Measurements from ENCODE around the gene COP1. TPM values are rescaled to one million over a fixed set of nuclear protein-coding genes. Genes with fewer than 3 reads are reported as not detected.

COP1 gene
- total and polyA plus RNA-seq, 4 experiments from 2014 or later: 38.4 to 45.1 (median 44.1) TPM

DNA sequence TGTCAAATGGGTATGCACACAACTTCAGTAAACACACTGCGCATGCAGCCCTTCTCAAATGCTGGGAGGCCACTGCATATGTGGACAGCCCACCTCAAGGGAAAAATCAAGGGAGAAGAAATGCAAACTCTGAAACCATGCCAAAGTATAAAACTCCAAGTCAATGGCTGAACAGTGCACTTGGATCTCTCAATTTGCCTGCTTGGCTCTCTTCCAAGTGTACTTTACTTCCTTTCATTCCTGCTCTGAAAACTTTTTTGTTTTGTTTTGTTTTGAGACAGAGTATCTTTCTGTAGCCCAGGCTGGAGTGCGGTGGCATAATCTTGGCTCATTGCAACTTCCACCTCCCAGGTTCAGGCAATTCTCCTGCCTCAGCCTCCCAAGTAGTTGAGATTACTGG lies 18.8 kb upstream of the COP1 start:
- H3K27ac ChIP-seq (ENCODE audit: low read depth, low read length): no peak overlapping the region
- no peak overlapping the region for H3K4me3 ChIP-seq (ENCODE audit: low read length in 2 of 2)
- H3K27me3 Mint-ChIP-seq: peaks cover 0 to 1% of the 10 kb centered on the region in 2 donors
- H3K9me3 ChIP-seq (ENCODE audit: control insufficient read depth in 1 of 2, low read length in 2 of 2): no peaks in the 10 kb centered on the region
- intact Hi-C loops (cut with micrococcal nuclease): no loop called here
- no peaks in the 10 kb centered on the region for H3K36me3 Mint-ChIP-seq
- ChIA-PET POLR2A (ENCODE audit: partially characterized antibody) (no interaction called here), CTCF (ENCODE audit: partially characterized antibody) (no interaction called here)
- no peaks in the 10 kb centered on the region for H3K4me1 ChIP-seq (ENCODE audit: insufficient read depth, low read length)
- no peak overlapping the region for H3K27ac Mint-ChIP-seq
- H3K4me3 Mint-ChIP-seq: no peak overlapping the region
- DNase-seq: no peak
- H3K9me3 Mint-ChIP-seq: peaks cover 0 to 1% (median 0%) of the 10 kb centered on the region in 8 donors
- no peaks in the 10 kb centered on the region for H3K36me3 ChIP-seq (ENCODE audit: insufficient read depth, low read length)
- H3K4me1 Mint-ChIP-seq: no peaks in the 10 kb centered on the region
- no peaks in the 10 kb centered on the region for H3K27me3 ChIP-seq (ENCODE audit: insufficient read depth, low read length)

DNA sequence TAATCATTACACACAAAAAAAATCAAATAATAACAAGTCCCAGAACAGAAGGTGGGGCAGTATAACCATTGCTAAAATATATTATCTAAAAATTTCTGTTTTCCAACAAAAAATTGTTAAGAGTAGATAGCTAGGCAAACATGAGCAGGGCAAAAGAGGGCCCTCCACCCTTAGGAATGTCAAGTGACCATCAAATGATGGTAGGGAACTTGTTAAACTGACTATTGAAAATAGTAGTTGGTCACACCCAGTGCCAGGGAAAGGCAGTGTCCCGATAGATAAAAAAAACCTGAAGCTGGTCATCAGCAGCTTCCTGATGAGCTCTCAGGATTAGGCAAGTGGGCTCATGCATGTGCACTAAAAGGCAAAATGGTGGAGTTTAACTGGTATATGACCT lies 18.4 kb upstream of the COP1 start:
- H3K36me3 Mint-ChIP-seq: no peaks in the 10 kb centered on the region
- CTCF ChIA-PET (ENCODE audit: partially characterized antibody): no interaction called here
- H3K9me3 Mint-ChIP-seq: peaks cover 0 to 1% (median 0%) of the 10 kb centered on the region in 8 donors
- POLR2A ChIA-PET (ENCODE audit: partially characterized antibody): no interaction called here
- peaks cover 0 to 1% of the 10 kb centered on the region in 2 donors for H3K27me3 Mint-ChIP-seq
- H3K27ac Mint-ChIP-seq: no peak overlapping the region
- no peak for DNase-seq
- no peaks in the 10 kb centered on the region for H3K4me1 Mint-ChIP-seq
- H3K9me3 ChIP-seq (ENCODE audit: control insufficient read depth in 1 of 2, low read length in 2 of 2): no peaks in the 10 kb centered on the region
- H3K4me3 Mint-ChIP-seq: no peak overlapping the region
- no peak overlapping the region for H3K27ac ChIP-seq (ENCODE audit: low read depth, low read length)
- no peaks in the 10 kb centered on the region for H3K27me3 ChIP-seq (ENCODE audit: insufficient read depth, low read length)
- H3K4me1 ChIP-seq (ENCODE audit: insufficient read depth, low read length): no peaks in the 10 kb centered on the region
- H3K36me3 ChIP-seq (ENCODE audit: insufficient read depth, low read length): no peaks in the 10 kb centered on the region
- intact Hi-C loops (cut with micrococcal nuclease): no loop called here
- H3K4me3 ChIP-seq (ENCODE audit: low read length in 2 of 2): no peak overlapping the region

DNA sequence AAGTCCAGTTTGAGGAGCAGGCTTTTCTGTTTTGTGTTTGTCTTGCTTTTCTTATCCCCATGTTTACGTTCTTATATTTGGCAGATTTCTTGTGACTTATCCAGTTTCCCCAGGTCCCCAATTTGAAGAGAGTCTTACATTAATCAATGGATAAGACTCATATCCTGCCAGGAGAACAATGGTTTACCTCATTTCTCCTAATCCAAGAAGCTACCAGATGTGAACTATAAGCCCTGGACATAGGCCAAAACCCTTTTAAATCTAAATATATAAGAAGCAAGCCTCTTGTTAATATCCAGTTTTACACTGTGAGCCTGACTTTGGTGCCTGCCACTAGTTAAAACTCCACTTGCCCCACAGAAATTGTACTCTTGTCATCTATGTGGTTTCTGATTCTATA lies 15.1 kb upstream of the COP1 start:
- no peaks in the 10 kb centered on the region for H3K4me1 Mint-ChIP-seq
- Histone ChIP-seq H3K4me3 (ENCODE audit: low read length in 2 of 2) (no peak overlapping the region), H3K9me3 (ENCODE audit: control insufficient read depth in 1 of 2, low read length in 2 of 2) (no peaks in the 10 kb centered on the region), H3K27ac (ENCODE audit: low read depth, low read length) (no peak overlapping the region), H3K27me3 (ENCODE audit: insufficient read depth, low read length) (no peaks in the 10 kb centered on the region), H3K4me1 (ENCODE audit: insufficient read depth, low read length) (no peaks in the 10 kb centered on the region), H3K36me3 (ENCODE audit: insufficient read depth, low read length) (no peaks in the 10 kb centered on the region)
- peaks cover 0 to 2% (median 0%) of the 10 kb centered on the region in 8 donors for H3K9me3 Mint-ChIP-seq
- ChIA-PET CTCF (ENCODE audit: partially characterized antibody) (no interaction called here), POLR2A (ENCODE audit: partially characterized antibody) (no interaction called here)
- DNase-seq: no peak
- H3K36me3 Mint-ChIP-seq: no peaks in the 10 kb centered on the region
- H3K27ac Mint-ChIP-seq: no peak overlapping the region
- intact Hi-C loops (cut with micrococcal nuclease): no loop called here
- no peak overlapping the region for H3K4me3 Mint-ChIP-seq
- peaks cover 2 to 4% of the 10 kb centered on the region in 2 donors for H3K27me3 Mint-ChIP-seq

DNA sequence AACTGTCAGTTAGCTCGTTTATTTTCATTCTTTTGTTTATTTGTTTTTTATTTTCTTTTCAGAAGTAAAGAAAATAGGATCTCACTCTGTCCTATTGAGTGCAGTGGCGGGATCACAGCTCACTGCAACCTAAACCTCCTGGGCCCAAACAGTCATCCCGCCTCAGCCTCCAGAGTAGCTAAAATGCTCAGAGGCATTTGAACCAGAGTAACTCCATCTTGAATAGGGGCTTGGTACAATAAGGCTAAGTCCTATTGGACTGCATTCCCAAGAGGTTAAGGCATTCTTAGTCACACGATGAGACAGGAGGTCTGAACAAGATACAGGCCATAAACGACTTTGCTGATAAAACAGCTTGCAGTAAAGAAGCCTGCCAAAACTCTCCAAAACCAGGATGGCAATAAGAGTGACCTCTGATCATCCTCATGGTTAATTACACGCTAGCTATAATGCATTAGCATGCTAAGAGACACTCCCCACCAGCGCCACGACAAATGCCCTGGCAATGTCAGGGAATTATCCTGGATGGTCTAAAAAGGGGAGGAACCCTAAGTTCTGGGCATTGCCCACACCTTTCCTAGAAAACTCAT lies 13.1 kb upstream of the COP1 start:
- Mint-ChIP-seq H3K4me3 (no peak overlapping the region), H3K36me3 (no peaks in the 10 kb centered on the region), H3K27ac (no peak overlapping the region), H3K27me3 (peaks cover 5 to 8% of the 10 kb centered on the region in 2 donors), H3K9me3 (peaks cover 0 to 3% (median 0%) of the 10 kb centered on the region in 8 donors), H3K4me1 (no peaks in the 10 kb centered on the region)
- intact Hi-C loops (cut with micrococcal nuclease): no loop called here
- Histone ChIP-seq H3K27ac (ENCODE audit: low read depth, low read length) (no peak overlapping the region), H3K9me3 (ENCODE audit: control insufficient read depth in 1 of 2, low read length in 2 of 2) (no peaks in the 10 kb centered on the region), H3K4me1 (ENCODE audit: insufficient read depth, low read length) (no peaks in the 10 kb centered on the region), H3K27me3 (ENCODE audit: insufficient read depth, low read length) (no peaks in the 10 kb centered on the region), H3K4me3 (ENCODE audit: low read length in 2 of 2) (no peak overlapping the region), H3K36me3 (ENCODE audit: insufficient read depth, low read length) (no peaks in the 10 kb centered on the region)
- DNase-seq: no peak
- ChIA-PET POLR2A (ENCODE audit: partially characterized antibody) (no interaction called here), CTCF (ENCODE audit: partially characterized antibody) (no interaction called here)

DNA sequence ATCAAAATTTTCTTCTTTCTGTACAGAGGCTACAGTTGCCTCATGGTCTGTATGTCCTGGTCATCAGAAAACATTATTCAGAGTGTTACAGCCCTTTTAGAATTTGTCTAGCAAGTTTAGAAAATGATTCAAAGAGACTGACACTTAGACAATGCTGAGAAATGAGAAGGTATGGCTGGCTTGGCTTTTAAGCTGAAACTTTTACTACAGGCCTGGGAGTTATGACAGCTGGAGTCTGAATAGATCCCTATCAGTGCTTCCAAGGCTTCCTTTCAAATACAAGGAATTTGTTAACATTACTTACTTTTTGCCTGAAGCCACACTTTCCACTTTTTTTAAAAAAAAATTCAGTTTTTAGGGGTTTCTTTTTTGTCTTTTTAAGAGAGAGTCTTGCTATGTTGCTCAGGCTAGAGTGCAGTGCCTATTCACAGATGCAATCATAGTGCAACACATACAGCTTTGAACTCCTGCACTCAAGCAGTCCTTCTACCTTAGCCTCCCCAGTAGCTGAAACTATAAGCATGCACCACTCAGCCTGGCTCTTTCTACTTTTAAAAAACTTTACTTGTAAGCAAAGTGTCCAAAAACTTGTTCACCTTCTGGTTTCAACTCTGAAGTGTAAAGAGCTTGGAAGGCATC lies 10.5 kb upstream of the COP1 start:
- H3K9me3 ChIP-seq (ENCODE audit: control insufficient read depth in 1 of 2, low read length in 2 of 2): no peaks in the 10 kb centered on the region
- peaks cover 0 to 3% (median 0%) of the 10 kb centered on the region in 8 donors for H3K9me3 Mint-ChIP-seq
- no peaks in the 10 kb centered on the region for H3K4me1 Mint-ChIP-seq
- H3K27ac Mint-ChIP-seq: no peak overlapping the region
- H3K27me3 Mint-ChIP-seq: peaks cover 5 to 9% of the 10 kb centered on the region in 2 donors
- no peak overlapping the region for H3K4me3 ChIP-seq (ENCODE audit: low read length in 2 of 2)
- ChIA-PET POLR2A (ENCODE audit: partially characterized antibody) (no interaction called here), CTCF (ENCODE audit: partially characterized antibody) (no interaction called here)
- H3K4me3 Mint-ChIP-seq: no peak overlapping the region
- H3K36me3 ChIP-seq (ENCODE audit: insufficient read depth, low read length): no peaks in the 10 kb centered on the region
- H3K4me1 ChIP-seq (ENCODE audit: insufficient read depth, low read length): no peaks in the 10 kb centered on the region
- no peaks in the 10 kb centered on the region for H3K36me3 Mint-ChIP-seq
- no peak for DNase-seq
- intact Hi-C loops (cut with micrococcal nuclease): no loop called here
- H3K27ac ChIP-seq (ENCODE audit: low read depth, low read length): no peak overlapping the region
- H3K27me3 ChIP-seq (ENCODE audit: insufficient read depth, low read length): no peaks in the 10 kb centered on the region

DNA sequence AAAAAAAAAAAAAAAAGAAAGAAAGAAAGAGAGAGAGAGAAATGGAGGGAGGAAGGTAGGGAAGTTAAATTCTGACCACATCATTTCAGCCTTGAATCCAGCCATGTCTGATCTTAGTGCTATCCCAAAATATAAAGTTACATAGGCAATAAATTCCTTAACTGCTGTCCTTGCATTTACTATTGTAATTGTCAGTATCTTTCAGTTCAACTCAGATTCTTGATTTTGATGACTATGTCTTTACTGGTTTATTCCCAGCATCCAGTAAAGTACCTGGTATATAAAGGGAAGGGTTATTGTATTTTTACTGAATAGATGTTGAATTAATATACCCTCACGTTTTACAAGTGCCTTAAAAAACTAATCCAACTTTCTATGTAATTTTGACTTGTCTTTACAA lies 8.9 kb upstream of the COP1 start:
- Mint-ChIP-seq H3K4me1 (no peaks in the 10 kb centered on the region), H3K27me3 (peaks cover 5 to 8% of the 10 kb centered on the region in 2 donors), H3K4me3 (no peak overlapping the region), H3K27ac (no peak overlapping the region), H3K36me3 (no peaks in the 10 kb centered on the region), H3K9me3 (peaks cover 0 to 3% (median 0%) of the 10 kb centered on the region in 8 donors)
- Histone ChIP-seq H3K27me3 (ENCODE audit: insufficient read depth, low read length) (no peaks in the 10 kb centered on the region), H3K36me3 (ENCODE audit: insufficient read depth, low read length) (no peaks in the 10 kb centered on the region), H3K27ac (ENCODE audit: low read depth, low read length) (no peak overlapping the region), H3K4me1 (ENCODE audit: insufficient read depth, low read length) (no peaks in the 10 kb centered on the region), H3K4me3 (ENCODE audit: low read length in 2 of 2) (no peak overlapping the region), H3K9me3 (ENCODE audit: control insufficient read depth in 1 of 2, low read length in 2 of 2) (no peaks in the 10 kb centered on the region)
- CTCF ChIA-PET (ENCODE audit: partially characterized antibody): no interaction called here
- intact Hi-C loops (cut with micrococcal nuclease): no loop called here
- POLR2A ChIA-PET (ENCODE audit: partially characterized antibody): no interaction called here
- DNase-seq: no peak

DNA sequence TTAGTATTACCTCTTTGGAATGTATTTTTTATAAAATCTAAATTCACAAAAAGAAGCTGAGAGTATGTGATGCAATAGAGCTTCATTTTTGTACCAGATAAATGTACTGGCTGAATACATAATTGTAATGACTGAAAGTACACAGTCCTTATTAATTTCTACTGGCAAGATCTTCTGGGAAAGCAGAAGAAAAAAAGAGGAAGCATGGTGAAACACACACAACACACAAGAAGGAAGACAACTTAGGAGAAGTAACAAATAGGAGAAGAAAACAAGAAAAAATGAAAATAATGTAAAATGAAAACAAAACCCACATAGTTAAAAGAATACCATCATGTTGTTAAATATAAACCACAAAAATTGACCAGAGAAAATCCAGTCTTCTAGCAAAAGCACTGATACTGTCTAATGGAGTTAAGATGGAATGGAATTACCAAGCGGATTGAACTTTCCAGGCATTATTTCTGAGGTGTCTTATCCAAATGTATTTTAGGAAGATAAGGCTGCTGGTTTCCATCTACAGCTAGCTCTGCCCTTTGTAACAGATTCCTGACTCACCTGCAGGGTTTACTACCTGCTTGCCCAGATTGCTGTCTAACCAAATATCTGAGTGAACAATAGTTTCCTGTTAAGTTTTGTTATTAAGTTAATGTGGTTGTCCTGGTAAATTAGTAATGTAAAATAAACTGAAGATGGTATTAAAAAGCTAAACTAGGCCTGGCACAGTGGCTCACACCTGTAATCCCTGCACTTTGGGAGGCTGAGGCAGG lies 4.5 kb upstream of the COP1 start:
- Mint-ChIP-seq H3K27ac (no peak overlapping the region), H3K9me3 (peaks cover 0 to 5% (median 0%) of the 10 kb centered on the region in 8 donors), H3K36me3 (peaks cover 5 to 7% of the 10 kb centered on the region in 2 donors), H3K4me3 (no peak overlapping the region), H3K27me3 (peaks cover 3 to 8% of the 10 kb centered on the region in 2 donors), H3K4me1 (peaks cover 3 to 14% (median 10%) of the 10 kb centered on the region in 4 donors)
- H3K27ac ChIP-seq (ENCODE audit: low read depth, low read length): no peak overlapping the region
- intact Hi-C loops (cut with micrococcal nuclease): no loop called here
- ChIA-PET CTCF (ENCODE audit: partially characterized antibody) (no interaction called here), POLR2A (ENCODE audit: partially characterized antibody) (no interaction called here)
- H3K4me1 ChIP-seq (ENCODE audit: insufficient read depth, low read length): peaks cover 9% of the 10 kb centered on the region
- no peak overlapping the region for H3K4me3 ChIP-seq (ENCODE audit: low read length in 2 of 2)
- no peaks in the 10 kb centered on the region for H3K27me3 ChIP-seq (ENCODE audit: insufficient read depth, low read length)
- DNase-seq: no peak
- no peaks in the 10 kb centered on the region for H3K36me3 ChIP-seq (ENCODE audit: insufficient read depth, low read length)
- H3K9me3 ChIP-seq (ENCODE audit: control insufficient read depth in 1 of 2, low read length in 2 of 2): no peaks in the 10 kb centered on the region
